GM10266 (cell line): Measurements from ENCODE around the gene SRRD.

Experiments used
- DNase-seq: peaks from one replicate; pipeline ENCODE4 v3.0.0; 2012; ENCODE audit errors: extremely low spot score
- CTCF ChIP-seq: IDR thresholded peaks from 2 replicates; pipeline ENCODE4 v1.5.1; 2012; ENCODE audit warnings: mild to moderate bottlenecking, low read depth; ENCODE audit not compliant: control insufficient read depth, insufficient read depth; ENCODE audit errors: missing control alignments

Gene SRRD

GRCh38 chr22:26479043-26479791 is 4.5 kb upstream of the SRRD start:
- TF ChIP-seq CTCF, result no peak
- DNase-seq, result no peak

GRCh38 chr22:26479792-26480610 is 3.7 kb upstream of the SRRD start:
- DNase-seq, result no peak
- no peak for TF ChIP-seq CTCF

- no peak for DNase-seq
- TF ChIP-seq CTCF, result no peak
Measured at GRCh38 chr22:26480611-26480932, 3.1 kb upstream of the SRRD start.

- no peak for TF ChIP-seq CTCF
- DNase-seq, result no peak
Measured at GRCh38 chr22:26481112-26481693, 2.5 kb upstream of the SRRD start.

GRCh38 chr22:26481694-26482093 is 2.0 kb upstream of the SRRD start:
- DNase-seq, result no peak

GRCh38 chr22:26482161-26482560 is 1.5 kb upstream of the SRRD start:
- TF ChIP-seq CTCF, result no peak
- DNase-seq, result no peak

More at GRCh38 chr22:26481694-26482093, 2.0 kb upstream of the SRRD start:
- no peak for TF ChIP-seq CTCF

- no peak for TF ChIP-seq CTCF
- DNase-seq, result no peak
Measured at GRCh38 chr22:26483043-26483438, 636 bp upstream of the SRRD start.
